Neural cell (in vitro differentiated cells): Measurements from ENCODE around the gene THRSP. TPM values are rescaled to one million over a fixed set of nuclear protein-coding genes. Genes with fewer than 3 reads are reported as not detected.

Experiments used
- H2AFZ ChIP-seq: fragments of 200-600, 300-800 bp; sonication (generic), shearing (Covaris generic); 2 replicates; pipeline ENCODE4 v1.6.0; 2014; ENCODE audit warnings: low read depth, mild to moderate bottlenecking, antibody characterized with exemption, low read length, moderate library complexity
- H3F3A ChIP-seq: fragments of 200-600 bp; shearing (Covaris generic); 2 replicates; pipeline ENCODE4 v1.6.1; 2016; ENCODE audit warnings: mild to moderate bottlenecking, moderate library complexity, mixed read lengths, antibody characterized with exemption, low read length; ENCODE audit not compliant: insufficient read depth, poor library complexity, severe bottlenecking
- H3K27ac ChIP-seq: fragments of 200-600, 300-800 bp; sonication (generic), shearing (Covaris generic); 2 replicates; pipeline ENCODE4 v1.5.1; 2014; ENCODE audit warnings: mild to moderate bottlenecking, low read length, moderate library complexity
- H3K27me3 ChIP-seq: fragments of 300-800, 200-600 bp; sonication (generic), shearing (Covaris generic); 2 replicates; pipeline ENCODE4 v1.6.0; 2014; ENCODE audit warnings: mild to moderate bottlenecking, low read depth, low read length, moderate library complexity; ENCODE audit not compliant: insufficient read depth
- H3K36me3 ChIP-seq: fragments of 300-800, 200-600 bp; sonication (generic), shearing (Covaris generic); 2 replicates; pipeline ENCODE4 v1.5.1; 2014; ENCODE audit warnings: mild to moderate bottlenecking, antibody characterized with exemption, low read length, moderate library complexity; ENCODE audit not compliant: insufficient read depth
- H3K4me2 ChIP-seq: fragments of 300-800, 200-600 bp; sonication (generic), shearing (Covaris generic); 2 replicates; pipeline ENCODE4 v1.6.0; 2014; ENCODE audit warnings: mild to moderate bottlenecking, low read length
- H3K4me3 ChIP-seq: fragments of 300-800, 200-600 bp; sonication (generic), shearing (Covaris generic); 2 replicates; pipeline ENCODE4 v1.5.1; 2014; ENCODE audit warnings: mild to moderate bottlenecking, low read length, moderate library complexity
- H3K79me2 ChIP-seq: fragments of 200-600 bp; shearing (Covaris generic); replicated peaks from 2 replicates; pipeline ENCODE4 v1.6.0; 2014; ENCODE audit warnings: mild to moderate bottlenecking, low read length, moderate library complexity; ENCODE audit not compliant: insufficient read depth
- H3K9ac ChIP-seq: fragments of 300-800, 200-600 bp; sonication (generic), shearing (Covaris generic); 2 replicates; pipeline ENCODE4 v1.6.1; 2016; ENCODE audit warnings: mild to moderate bottlenecking, low read length, mixed read lengths
- H3K9me2 ChIP-seq: fragments of 200-600 bp; shearing (Covaris generic); 2 replicates; pipeline ENCODE4 v1.6.1; 2016; ENCODE audit warnings: mild to moderate bottlenecking, low read length, mixed read lengths; ENCODE audit not compliant: insufficient read depth
- H3K9me3 ChIP-seq: fragments of 200-600, 300-800 bp; sonication (generic), shearing (Covaris generic); 2 replicates; pipeline ENCODE4 v1.6.1; 2016; ENCODE audit warnings: mild to moderate bottlenecking, mixed run types, low read length, moderate library complexity, mixed read lengths
- H4K20me1 ChIP-seq: fragments of 200-600 bp; shearing (Covaris generic); 2 replicates; pipeline ENCODE4 v1.6.1; 2016; ENCODE audit warnings: mild to moderate bottlenecking, mixed run types; ENCODE audit not compliant: insufficient read depth
- CTCF ChIP-seq: fragments of 450-650 bp; IDR thresholded peaks from 2 replicates; pipeline ENCODE4 v1.5.1; 2014; ENCODE audit warnings: antibody characterized with exemption, mild to moderate bottlenecking, moderate library complexity; ENCODE audit not compliant: poor library complexity, severe bottlenecking
- EP300 ChIP-seq: fragments of 450-650 bp; conservative IDR thresholded peaks from 2 replicates; pipeline ENCODE4 v1.6.1; 2014; ENCODE audit warnings: antibody characterized with exemption, mild to moderate bottlenecking, moderate library complexity; ENCODE audit not compliant: poor library complexity, severe bottlenecking
- EZH2 ChIP-seq: fragments of 200-600, 300-800 bp; shearing (Covaris generic), sonication (generic); IDR thresholded peaks from 2 replicates; pipeline ENCODE4 v1.6.1; 2014; ENCODE audit warnings: antibody characterized with exemption, low read length, borderline replicate concordance, mild to moderate bottlenecking; ENCODE audit not compliant: insufficient read depth, poor library complexity, severe bottlenecking
- MXI1 ChIP-seq: fragments of 450-650 bp; conservative IDR thresholded peaks from 2 replicates; pipeline ENCODE4 v1.6.1; 2014; ENCODE audit warnings: antibody characterized with exemption, mild to moderate bottlenecking; ENCODE audit not compliant: poor library complexity, severe bottlenecking
- POLR2AphosphoS5 ChIP-seq: IDR thresholded peaks from 2 replicates; pipeline ENCODE4 v1.6.1; 2012
- RAD21 ChIP-seq: fragments of 450-650 bp; conservative IDR thresholded peaks from 2 replicates; pipeline ENCODE4 v1.6.1; 2014; ENCODE audit warnings: antibody characterized with exemption, mild to moderate bottlenecking, moderate library complexity
- SMC3 ChIP-seq: fragments of 450-650 bp; conservative IDR thresholded peaks from 2 replicates; pipeline ENCODE4 v1.6.1; 2014; ENCODE audit warnings: antibody characterized with exemption, mild to moderate bottlenecking, moderate library complexity; ENCODE audit not compliant: poor library complexity
- TAF1 ChIP-seq: IDR thresholded peaks from 2 replicates; pipeline ENCODE4 v1.6.1; 2012; ENCODE audit warnings: low read depth
- polyA plus RNA-seq: library from polyadenylated mRNA; depleted of rRNA; stranded (reverse); fragments of >200 nt; gene quantifications from 2 replicates; pipeline ENCODE4 v1.2.3, GENCODE V29; 2014
- TF ChIP-seq, protein P1 (sequence below): IDR thresholded peaks from 2 replicates; pipeline ENCODE4 v1.6.1; 2012; ENCODE audit warnings: borderline replicate concordance

THRSP gene
- polyA plus RNA-seq, 1 donor from 2014 or later = not detected

GRCh38 chr11:78061921-78062311, 1.7 kb upstream of the THRSP start:
- no peak overlapping the region for H3K9ac ChIP-seq
- no peaks in the 10 kb centered on the region for H3K36me3 ChIP-seq
- no peaks in the 10 kb centered on the region for H3K9me2 ChIP-seq
- TF ChIP-seq EP300 (no peak), TAF1 (no peak), EZH2 (no peak), RAD21 (no peak), CTCF (no peak), SMC3 (no peak), POLR2AphosphoS5 (no peak), MXI1 (no peak)
- TF ChIP-seq, protein P1, sequence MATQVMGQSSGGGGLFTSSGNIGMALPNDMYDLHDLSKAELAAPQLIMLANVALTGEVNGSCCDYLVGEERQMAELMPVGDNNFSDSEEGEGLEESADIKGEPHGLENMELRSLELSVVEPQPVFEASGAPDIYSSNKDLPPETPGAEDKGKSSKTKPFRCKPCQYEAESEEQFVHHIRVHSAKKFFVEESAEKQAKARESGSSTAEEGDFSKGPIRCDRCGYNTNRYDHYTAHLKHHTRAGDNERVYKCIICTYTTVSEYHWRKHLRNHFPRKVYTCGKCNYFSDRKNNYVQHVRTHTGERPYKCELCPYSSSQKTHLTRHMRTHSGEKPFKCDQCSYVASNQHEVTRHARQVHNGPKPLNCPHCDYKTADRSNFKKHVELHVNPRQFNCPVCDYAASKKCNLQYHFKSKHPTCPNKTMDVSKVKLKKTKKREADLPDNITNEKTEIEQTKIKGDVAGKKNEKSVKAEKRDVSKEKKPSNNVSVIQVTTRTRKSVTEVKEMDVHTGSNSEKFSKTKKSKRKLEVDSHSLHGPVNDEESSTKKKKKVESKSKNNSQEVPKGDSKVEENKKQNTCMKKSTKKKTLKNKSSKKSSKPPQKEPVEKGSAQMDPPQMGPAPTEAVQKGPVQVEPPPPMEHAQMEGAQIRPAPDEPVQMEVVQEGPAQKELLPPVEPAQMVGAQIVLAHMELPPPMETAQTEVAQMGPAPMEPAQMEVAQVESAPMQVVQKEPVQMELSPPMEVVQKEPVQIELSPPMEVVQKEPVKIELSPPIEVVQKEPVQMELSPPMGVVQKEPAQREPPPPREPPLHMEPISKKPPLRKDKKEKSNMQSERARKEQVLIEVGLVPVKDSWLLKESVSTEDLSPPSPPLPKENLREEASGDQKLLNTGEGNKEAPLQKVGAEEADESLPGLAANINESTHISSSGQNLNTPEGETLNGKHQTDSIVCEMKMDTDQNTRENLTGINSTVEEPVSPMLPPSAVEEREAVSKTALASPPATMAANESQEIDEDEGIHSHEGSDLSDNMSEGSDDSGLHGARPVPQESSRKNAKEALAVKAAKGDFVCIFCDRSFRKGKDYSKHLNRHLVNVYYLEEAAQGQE = no peak
- no peak overlapping the region for H3K27ac ChIP-seq
- H3K4me2 ChIP-seq = no peak overlapping the region
- H4K20me1 ChIP-seq = no peaks in the 10 kb centered on the region
- H2AFZ ChIP-seq = no peak overlapping the region
- H3K27me3 ChIP-seq = no peaks in the 10 kb centered on the region
- H3K4me3 ChIP-seq = no peak overlapping the region
- no peaks in the 10 kb centered on the region for H3K9me3 ChIP-seq
- H3K79me2 ChIP-seq = no peaks in the 10 kb centered on the region
- H3F3A ChIP-seq = no peaks in the 10 kb centered on the region

GRCh38 chr11:78062671-78063070, 990 bp upstream of the THRSP start:
- TF ChIP-seq POLR2AphosphoS5 (no peak), EP300 (no peak)
- Histone ChIP-seq H3K27ac (no peak overlapping the region), H3K9me3 (no peaks in the 10 kb centered on the region), H3K79me2 (no peaks in the 10 kb centered on the region), H3K9ac (no peak overlapping the region), H3K27me3 (no peaks in the 10 kb centered on the region), H3F3A (no peaks in the 10 kb centered on the region), H3K9me2 (no peaks in the 10 kb centered on the region), H2AFZ (no peak overlapping the region), H3K4me2 (no peak overlapping the region), H3K4me3 (no peak overlapping the region), H4K20me1 (no peaks in the 10 kb centered on the region), H3K36me3 (no peaks in the 10 kb centered on the region)

DNA sequence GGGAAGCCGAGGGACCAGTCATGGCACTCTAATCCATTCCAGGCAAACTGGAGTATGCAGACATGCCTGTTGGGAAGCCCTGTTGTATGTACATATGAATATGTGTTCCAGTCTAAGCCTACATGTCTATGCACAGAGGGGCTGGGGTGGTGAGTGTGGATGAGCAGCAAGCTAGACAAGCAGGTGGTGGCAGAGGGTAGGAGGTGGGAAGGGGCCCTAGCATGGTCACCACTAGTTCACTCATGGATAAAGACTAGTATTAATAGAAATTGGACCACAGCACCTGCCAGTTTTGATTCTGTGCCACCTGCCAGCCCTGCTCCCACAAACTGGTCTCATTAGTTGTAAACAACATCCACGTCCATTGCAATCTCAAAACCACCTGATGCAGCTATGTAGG, 1.5 kb downstream of the THRSP start:
- Histone ChIP-seq H3F3A (no peaks in the 10 kb centered on the region), H3K4me2 (no peak overlapping the region), H2AFZ (no peak overlapping the region), H3K27me3 (no peaks in the 10 kb centered on the region), H4K20me1 (no peaks in the 10 kb centered on the region), H3K36me3 (peaks cover 2% of the 10 kb centered on the region), H3K4me3 (no peak overlapping the region), H3K79me2 (no peaks in the 10 kb centered on the region), H3K27ac (no peak overlapping the region), H3K9me2 (no peaks in the 10 kb centered on the region), H3K9ac (no peak overlapping the region), H3K9me3 (no peaks in the 10 kb centered on the region)
- no peak for TF ChIP-seq TAF1
- TF ChIP-seq MXI1 = no peak
- TF ChIP-seq SMC3 = no peak
- TF ChIP-seq CTCF = no peak
- TF ChIP-seq EP300 = no peak
- no peak for TF ChIP-seq EZH2
- no peak for TF ChIP-seq POLR2AphosphoS5
- no peak for TF ChIP-seq RAD21
- TF ChIP-seq, protein P1 = no peak
